HepG2 (cell line): ENCODE results near the gene ALPK1. TPM values are rescaled to one million over a fixed set of nuclear protein-coding genes. Genes with fewer than 3 reads are reported as not detected.

Source experiments
- BCL6 ChIP-seq: IDR thresholded peaks from 2 replicates; pipeline ENCODE4 v1.6.1; 2016; ENCODE audit warnings: missing genetic modification reagents, missing compliant biosample characterization
- CCDC6 ChIP-seq: sonication (generic); formaldehyde crosslinking; IDR thresholded peaks from 2 replicates; pipeline ENCODE4 v1.8.1; 2022; ENCODE audit warnings: mild to moderate bottlenecking, missing genetic modification reagents, moderate library complexity
- FOXA3 ChIP-seq: IDR thresholded peaks from 2 replicates; pipeline ENCODE4 v1.6.1; 2016; ENCODE audit warnings: missing genetic modification reagents, missing compliant biosample characterization
- FOXK1 ChIP-seq: sonication (generic); formaldehyde crosslinking; IDR thresholded peaks from 2 replicates; pipeline ENCODE4 v1.4.0; 2020; ENCODE audit warnings: low read depth, missing genetic modification reagents, borderline replicate concordance
- GATAD2A ChIP-seq: IDR thresholded peaks from 2 replicates; pipeline ENCODE4 v1.6.1; 2016
- KMT2B ChIP-seq: IDR thresholded peaks from 2 replicates; pipeline ENCODE4 v1.6.1; 2016; ENCODE audit warnings: missing genetic modification reagents, missing compliant biosample characterization
- NR2F6 ChIP-seq, 2 experiments: IDR thresholded peaks; 2 replicates each; pipeline ENCODE4 v1.6.1; 2016; ENCODE audit warnings: antibody characterized with exemption in 1 of 2, mild to moderate bottlenecking in 1 of 2
- REPIN1 ChIP-seq: sonication (generic); formaldehyde crosslinking; IDR thresholded peaks from 2 replicates; pipeline ENCODE4 v1.8.0; 2022; ENCODE audit warnings: missing genetic modification reagents, low read depth, mild to moderate bottlenecking, borderline replicate concordance
- RXRB ChIP-seq: IDR thresholded peaks from 2 replicates; pipeline ENCODE4 v1.6.1; 2016; ENCODE audit warnings: borderline replicate concordance, missing genetic modification reagents, missing compliant biosample characterization
- SOX5 ChIP-seq: IDR thresholded peaks from 2 replicates; pipeline ENCODE4 v1.6.1; 2016; ENCODE audit warnings: borderline replicate concordance
- SP4 ChIP-seq: sonication (generic); formaldehyde crosslinking; IDR thresholded peaks from 2 replicates; pipeline ENCODE4 v1.8.1; 2023; ENCODE audit warnings: mild to moderate bottlenecking, missing genetic modification reagents
- TGIF2 ChIP-seq: IDR thresholded peaks from 2 replicates; pipeline ENCODE4 v1.6.1; 2016; ENCODE audit warnings: control low read depth, missing compliant biosample characterization
- ZMYM4 ChIP-seq: sonication (generic); formaldehyde crosslinking; IDR thresholded peaks from 2 replicates; pipeline ENCODE4 v1.8.1; 2023; ENCODE audit warnings: mild to moderate bottlenecking, missing genetic modification reagents
- polyA plus RNA-seq, 8 experiments: library from polyadenylated mRNA; depleted of rRNA in 3 of 8; stranded (reverse) in 7 of 8; unstranded in 1 of 8; fragments of >200 nt; fragmentation: Illumina TruSeq in 4 of 8; extraction: Trizol in 4 of 8; gene quantifications; 2 replicates each; pipeline versions ENCODE4 v1.2.1 to v1.2.3, GENCODE V29; 2011 to 2016; ENCODE audit warnings: low read depth in 4 of 8, missing spikeins in 1 of 8, mixed read lengths in 1 of 8; ENCODE audit not compliant: insufficient read depth in 1 of 8
- total RNA-seq, 5 experiments: library from RNA; depleted of rRNA; stranded (reverse); fragments of >200 nt; fragmentation: Illumina TruSeq; extraction: Trizol; gene quantifications; 2 replicates each; pipeline ENCODE4 v1.2.3, GENCODE V29; 2016; ENCODE audit warnings: low read depth in 1 of 5
- TF ChIP-seq, protein P1 (sequence below): IDR thresholded peaks from 2 replicates; pipeline ENCODE4 v1.4.0; 2020; ENCODE audit warnings: mild to moderate bottlenecking, missing genetic modification reagents
- TF ChIP-seq, protein P2 (sequence below): IDR thresholded peaks from 2 replicates; pipeline ENCODE4 v1.6.1; 2012; ENCODE audit warnings: low read depth, low read length, improper control_type of control experiment

Gene ALPK1
- total and polyA plus RNA-seq, 2 of the 13 experiments (the other 11 are each of a cell fraction or from before 2014, with no cell fraction given): 0.61 to 1.3 TPM

DNA sequence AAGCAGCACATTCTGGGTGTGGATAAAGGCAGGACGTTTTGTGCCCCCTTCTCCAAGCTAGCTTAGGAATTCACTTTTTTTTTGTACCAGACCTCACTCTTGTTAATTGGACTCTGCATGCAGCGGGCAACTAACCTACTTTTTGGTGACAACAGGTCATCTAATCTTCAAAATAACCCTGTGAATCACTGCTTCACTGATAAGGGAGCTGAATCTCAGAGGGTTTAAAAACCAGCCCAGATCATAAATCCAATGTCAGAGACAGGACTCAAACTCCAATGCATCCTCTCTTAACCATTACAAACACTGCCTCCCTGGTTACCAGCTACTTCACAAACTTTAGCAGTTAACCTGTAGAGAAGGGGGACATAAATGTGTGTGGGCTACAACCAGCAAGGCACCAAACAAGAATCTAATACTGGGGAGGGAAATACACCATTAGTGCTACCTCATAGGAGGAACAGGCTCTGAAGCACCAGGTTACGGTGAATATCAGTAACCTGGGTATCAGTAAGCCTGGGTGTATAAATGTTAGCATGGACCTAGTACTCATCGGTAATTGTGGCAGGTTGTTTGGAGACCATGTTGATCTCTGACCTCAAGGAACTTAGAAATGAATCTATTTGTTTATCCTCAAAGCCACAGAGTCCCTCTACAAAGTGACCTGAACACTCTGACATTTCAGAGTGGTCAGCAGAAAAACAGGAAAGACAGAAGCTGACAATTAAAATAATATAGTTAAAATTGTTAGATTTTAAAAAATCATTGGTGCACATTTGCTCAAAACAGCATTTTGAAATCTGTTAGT, 14.1 kb upstream of the ALPK1 start (continued):
- TF ChIP-seq TGIF2 (CRISPR knock-in tag) (0 out of 2 replicates have a peak, but pooled peaks have one; percentile 30), CCDC6 (CRISPR knock-in tag) (no peak), FOXK1 (CRISPR knock-in tag) (peak; percentile 20; the same call in 1 of the 2 replicates), ZMYM4 (CRISPR knock-in tag) (peak; percentile 21; the same call in 1 of the 2 replicates), RXRB (peak; percentile 30; the same call in 1 of the 2 replicates), SOX5 (CRISPR knock-in tag) (peak; percentile 21; the same call in 1 of the 2 replicates), NR2F6 (IDR thresholded peaks at IDR 0.05) (peak; percentile 86), NR2F6 (CRISPR knock-in tag; IDR thresholded peaks at IDR 0.05) (peak; percentile 78), KMT2B (CRISPR knock-in tag) (peak; percentile 53; the same call in 1 of the 2 replicates), BCL6 (CRISPR knock-in tag) (peak; percentile 72), GATAD2A (CRISPR knock-in tag) (peak; percentile 73), REPIN1 (CRISPR knock-in tag) (no peak), SP4 (CRISPR knock-in tag) (no peak), FOXA3 (CRISPR knock-in tag) (peak; percentile 77)
- TF ChIP-seq, protein P1, sequence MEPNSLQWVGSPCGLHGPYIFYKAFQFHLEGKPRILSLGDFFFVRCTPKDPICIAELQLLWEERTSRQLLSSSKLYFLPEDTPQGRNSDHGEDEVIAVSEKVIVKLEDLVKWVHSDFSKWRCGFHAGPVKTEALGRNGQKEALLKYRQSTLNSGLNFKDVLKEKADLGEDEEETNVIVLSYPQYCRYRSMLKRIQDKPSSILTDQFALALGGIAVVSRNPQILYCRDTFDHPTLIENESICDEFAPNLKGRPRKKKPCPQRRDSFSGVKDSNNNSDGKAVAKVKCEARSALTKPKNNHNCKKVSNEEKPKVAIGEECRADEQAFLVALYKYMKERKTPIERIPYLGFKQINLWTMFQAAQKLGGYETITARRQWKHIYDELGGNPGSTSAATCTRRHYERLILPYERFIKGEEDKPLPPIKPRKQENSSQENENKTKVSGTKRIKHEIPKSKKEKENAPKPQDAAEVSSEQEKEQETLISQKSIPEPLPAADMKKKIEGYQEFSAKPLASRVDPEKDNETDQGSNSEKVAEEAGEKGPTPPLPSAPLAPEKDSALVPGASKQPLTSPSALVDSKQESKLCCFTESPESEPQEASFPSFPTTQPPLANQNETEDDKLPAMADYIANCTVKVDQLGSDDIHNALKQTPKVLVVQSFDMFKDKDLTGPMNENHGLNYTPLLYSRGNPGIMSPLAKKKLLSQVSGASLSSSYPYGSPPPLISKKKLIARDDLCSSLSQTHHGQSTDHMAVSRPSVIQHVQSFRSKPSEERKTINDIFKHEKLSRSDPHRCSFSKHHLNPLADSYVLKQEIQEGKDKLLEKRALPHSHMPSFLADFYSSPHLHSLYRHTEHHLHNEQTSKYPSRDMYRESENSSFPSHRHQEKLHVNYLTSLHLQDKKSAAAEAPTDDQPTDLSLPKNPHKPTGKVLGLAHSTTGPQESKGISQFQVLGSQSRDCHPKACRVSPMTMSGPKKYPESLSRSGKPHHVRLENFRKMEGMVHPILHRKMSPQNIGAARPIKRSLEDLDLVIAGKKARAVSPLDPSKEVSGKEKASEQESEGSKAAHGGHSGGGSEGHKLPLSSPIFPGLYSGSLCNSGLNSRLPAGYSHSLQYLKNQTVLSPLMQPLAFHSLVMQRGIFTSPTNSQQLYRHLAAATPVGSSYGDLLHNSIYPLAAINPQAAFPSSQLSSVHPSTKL (CRISPR knock-in tag): peak; percentile 73
- TF ChIP-seq, protein P2, sequence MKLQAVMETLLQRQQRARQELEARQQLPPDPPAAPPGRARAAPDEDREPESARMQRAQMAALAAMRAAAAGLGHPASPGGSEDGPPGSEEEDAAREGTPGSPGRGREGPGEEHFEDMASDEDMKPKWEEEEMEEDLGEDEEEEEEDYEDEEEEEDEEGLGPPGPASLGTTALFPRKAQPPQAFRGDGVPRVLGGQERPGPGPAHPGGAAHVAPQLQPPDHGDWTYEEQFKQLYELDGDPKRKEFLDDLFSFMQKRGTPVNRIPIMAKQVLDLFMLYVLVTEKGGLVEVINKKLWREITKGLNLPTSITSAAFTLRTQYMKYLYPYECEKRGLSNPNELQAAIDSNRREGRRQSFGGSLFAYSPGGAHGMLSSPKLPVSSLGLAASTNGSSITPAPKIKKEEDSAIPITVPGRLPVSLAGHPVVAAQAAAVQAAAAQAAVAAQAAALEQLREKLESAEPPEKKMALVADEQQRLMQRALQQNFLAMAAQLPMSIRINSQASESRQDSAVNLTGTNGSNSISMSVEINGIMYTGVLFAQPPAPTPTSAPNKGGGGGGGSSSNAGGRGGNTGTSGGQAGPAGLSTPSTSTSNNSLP: 0 out of 2 replicates have a peak, but pooled peaks have one; percentile 29
